ENCODE measurements around the gene PITPNC1. TPM values are rescaled to one million over a fixed set of nuclear protein-coding genes. Genes with fewer than 3 reads are reported as not detected.

The PITPNC1 gene
- total RNA-seq, 4 donors from 2014 or later = 2.3 to 8.6 (median 4.3) TPM

DNA sequence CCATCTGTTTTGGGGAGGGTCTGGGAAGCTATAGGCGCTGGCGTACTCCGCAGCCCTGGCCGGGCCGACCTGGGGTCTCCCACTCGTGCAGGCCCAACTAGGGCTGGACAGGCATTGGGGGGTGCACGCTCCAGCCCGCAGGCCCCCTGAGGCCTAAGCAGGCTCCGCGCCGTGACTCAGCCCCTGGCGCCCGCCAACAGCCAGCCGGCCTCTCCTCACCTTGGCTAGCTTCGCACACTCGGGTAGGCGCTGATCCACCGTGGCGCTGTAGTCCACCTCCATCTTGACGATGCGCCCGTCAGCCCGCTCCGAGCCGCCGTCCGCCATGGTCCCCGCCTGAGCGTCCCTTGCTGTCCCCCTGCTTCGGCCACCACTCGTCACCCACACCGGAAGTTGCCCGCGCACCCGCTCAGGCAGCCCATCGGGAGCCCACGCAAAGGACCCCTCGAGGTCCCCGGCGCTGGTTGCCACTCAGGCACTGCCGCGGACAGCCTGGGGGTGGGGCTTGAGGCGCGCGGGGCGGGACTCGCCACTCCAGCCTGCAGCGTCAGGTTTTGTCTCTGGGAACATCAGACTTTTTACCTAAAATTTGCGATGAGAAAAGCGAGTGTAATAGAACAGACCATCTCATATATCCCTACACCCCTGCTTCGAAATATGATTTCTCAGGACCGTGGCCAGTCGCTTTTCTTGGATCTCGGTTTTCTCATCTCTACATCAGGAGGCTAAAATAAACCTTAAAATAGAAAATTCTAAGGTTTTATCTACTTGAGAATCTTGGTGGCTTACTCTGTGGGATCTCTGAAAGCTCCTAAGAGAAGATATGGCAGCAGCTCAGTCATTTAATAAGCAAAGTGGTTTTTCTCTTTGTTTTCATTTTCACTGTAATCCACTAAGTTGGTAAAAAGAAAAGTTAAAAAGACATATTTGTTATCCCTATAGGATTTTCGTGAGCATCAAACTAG, 10.6 kb upstream of the PITPNC1 start, which contains the start of gene PSMD12:
PSMD12 (minus strand) TSS at position 385 of the 965 bp plus-strand sequence; CDS start at position 327, 58 bp downstream.
- H3K9me3 ChIP-seq = no peaks in the 10 kb centered on the region
- H3K36me3 ChIP-seq = peaks cover 0 to 8% of the 10 kb centered on the region in 2 donors
- H3K27ac ChIP-seq = peak within 1 kb of the TSS; percentile 97 to 99 (median 97)
- H3K27me3 ChIP-seq = no peaks in the 10 kb centered on the region
- in situ Hi-C loops (cut with MboI; ENCODE audit: low sequenced_read_pairs in 4 of 4) (loop anchor here in 1 of 4 donors (25.0 kb wide), 1 partner anchor 471 kb away; the partner anchor contains the start of gene BPTF), intact Hi-C loops (cut with DNase I; ENCODE audit: low total_unique reads) (no loop called here)
- TF ChIP-seq, protein P1, sequence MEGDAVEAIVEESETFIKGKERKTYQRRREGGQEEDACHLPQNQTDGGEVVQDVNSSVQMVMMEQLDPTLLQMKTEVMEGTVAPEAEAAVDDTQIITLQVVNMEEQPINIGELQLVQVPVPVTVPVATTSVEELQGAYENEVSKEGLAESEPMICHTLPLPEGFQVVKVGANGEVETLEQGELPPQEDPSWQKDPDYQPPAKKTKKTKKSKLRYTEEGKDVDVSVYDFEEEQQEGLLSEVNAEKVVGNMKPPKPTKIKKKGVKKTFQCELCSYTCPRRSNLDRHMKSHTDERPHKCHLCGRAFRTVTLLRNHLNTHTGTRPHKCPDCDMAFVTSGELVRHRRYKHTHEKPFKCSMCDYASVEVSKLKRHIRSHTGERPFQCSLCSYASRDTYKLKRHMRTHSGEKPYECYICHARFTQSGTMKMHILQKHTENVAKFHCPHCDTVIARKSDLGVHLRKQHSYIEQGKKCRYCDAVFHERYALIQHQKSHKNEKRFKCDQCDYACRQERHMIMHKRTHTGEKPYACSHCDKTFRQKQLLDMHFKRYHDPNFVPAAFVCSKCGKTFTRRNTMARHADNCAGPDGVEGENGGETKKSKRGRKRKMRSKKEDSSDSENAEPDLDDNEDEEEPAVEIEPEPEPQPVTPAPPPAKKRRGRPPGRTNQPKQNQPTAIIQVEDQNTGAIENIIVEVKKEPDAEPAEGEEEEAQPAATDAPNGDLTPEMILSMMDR (IDR thresholded peaks at IDR 0.05 in 4 of 5, conservative IDR thresholded peaks at IDR 0.05 in 1 of 5) = peak in 1 of 5 experiments; percentile 28
- peak; percentile 95 to 98 for TF ChIP-seq POLR2A (IDR thresholded peaks at IDR 0.05)
- peaks cover 38 to 39% of the 10 kb centered on the region in 2 donors for H3K4me1 ChIP-seq
- peak; percentile 92 to 93 for DNase-seq
- H3K4me3 ChIP-seq = peak within 1 kb of the TSS; percentile 72 to 98 (median 95)
- ATAC-seq = peak; percentile 85 to 90

DNA sequence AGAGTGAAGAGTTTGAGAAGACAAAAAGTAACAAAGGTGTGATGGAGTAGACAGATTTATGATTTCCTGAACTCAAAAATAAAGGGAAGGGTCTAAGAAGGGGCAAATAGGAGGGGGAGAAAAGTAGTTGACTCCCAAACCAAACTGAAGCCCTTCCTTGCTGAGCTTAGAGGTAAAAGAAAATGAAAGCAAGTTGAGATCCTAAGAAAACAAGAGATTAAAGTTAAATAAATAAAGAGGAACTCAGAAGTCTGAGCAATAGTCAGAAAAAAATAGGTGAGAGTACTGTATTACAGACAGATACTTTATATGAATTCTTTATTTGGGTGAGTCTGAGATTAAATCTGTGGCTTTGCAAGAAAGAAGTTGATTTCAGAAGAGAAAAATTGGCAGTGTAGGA, 7.4 kb upstream of the PITPNC1 start:
- Histone ChIP-seq H3K4me3 (no peak overlapping the region), H3K27me3 (no peaks in the 10 kb centered on the region), H3K36me3 (no peaks in the 10 kb centered on the region), H3K27ac (no peak overlapping the region), H3K9me3 (no peaks in the 10 kb centered on the region), H3K4me1 (peaks cover 8 to 11% of the 10 kb centered on the region in 2 donors)
- intact Hi-C loops (cut with DNase I; ENCODE audit: low total_unique reads) = no loop called here
- in situ Hi-C loops (cut with MboI; ENCODE audit: low sequenced_read_pairs in 4 of 4) = loop anchor here (5.0 to 25.0 kb wide), 5 partner anchors 98 to 468 kb away; partner anchors contain the start of gene BPTF (in 1 of the 4)
- no peak for ATAC-seq
- no peak for DNase-seq
- TF ChIP-seq, protein P1 (IDR thresholded peaks at IDR 0.05 in 4 of 5, conservative IDR thresholded peaks at IDR 0.05 in 1 of 5) = no peak
- TF ChIP-seq POLR2A (IDR thresholded peaks at IDR 0.05) = no peak

DNA sequence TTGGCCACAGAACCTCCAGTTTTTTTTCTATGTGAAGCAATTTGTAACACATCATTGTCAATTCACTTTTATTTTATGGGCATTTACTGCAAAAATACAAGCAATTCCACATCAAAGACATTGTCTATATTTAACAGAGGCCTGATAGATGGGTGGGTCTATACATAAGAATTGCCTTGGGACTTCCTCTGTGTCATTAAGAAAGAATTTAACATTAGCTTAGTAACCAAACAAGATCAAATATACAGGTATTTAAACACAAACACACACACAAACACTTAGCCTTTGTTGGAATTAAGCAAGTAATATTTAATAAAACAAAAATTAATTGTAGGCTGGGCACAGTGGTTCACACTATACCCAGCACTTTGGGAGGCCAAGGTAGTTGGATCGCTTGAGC, 4.3 kb upstream of the PITPNC1 start:
- ATAC-seq (no peak), DNase-seq (no peak)
- Histone ChIP-seq H3K4me1 (peaks cover 6 to 9% of the 10 kb centered on the region in 2 donors), H3K4me3 (no peak overlapping the region), H3K9me3 (no peaks in the 10 kb centered on the region), H3K27ac (no peak overlapping the region), H3K27me3 (no peaks in the 10 kb centered on the region), H3K36me3 (no peaks in the 10 kb centered on the region)
- intact Hi-C loops (cut with DNase I; ENCODE audit: low total_unique reads) = no loop called here
- in situ Hi-C loops (cut with MboI; ENCODE audit: low sequenced_read_pairs in 4 of 4) = loop anchor here (5.0 to 25.0 kb wide), 5 partner anchors 95 to 465 kb away; partner anchors contain the start of gene BPTF (in 1 of the 4)
- TF ChIP-seq, protein P1 (IDR thresholded peaks at IDR 0.05 in 4 of 5, conservative IDR thresholded peaks at IDR 0.05 in 1 of 5) = no peak
- TF ChIP-seq POLR2A (IDR thresholded peaks at IDR 0.05) = no peak

DNA sequence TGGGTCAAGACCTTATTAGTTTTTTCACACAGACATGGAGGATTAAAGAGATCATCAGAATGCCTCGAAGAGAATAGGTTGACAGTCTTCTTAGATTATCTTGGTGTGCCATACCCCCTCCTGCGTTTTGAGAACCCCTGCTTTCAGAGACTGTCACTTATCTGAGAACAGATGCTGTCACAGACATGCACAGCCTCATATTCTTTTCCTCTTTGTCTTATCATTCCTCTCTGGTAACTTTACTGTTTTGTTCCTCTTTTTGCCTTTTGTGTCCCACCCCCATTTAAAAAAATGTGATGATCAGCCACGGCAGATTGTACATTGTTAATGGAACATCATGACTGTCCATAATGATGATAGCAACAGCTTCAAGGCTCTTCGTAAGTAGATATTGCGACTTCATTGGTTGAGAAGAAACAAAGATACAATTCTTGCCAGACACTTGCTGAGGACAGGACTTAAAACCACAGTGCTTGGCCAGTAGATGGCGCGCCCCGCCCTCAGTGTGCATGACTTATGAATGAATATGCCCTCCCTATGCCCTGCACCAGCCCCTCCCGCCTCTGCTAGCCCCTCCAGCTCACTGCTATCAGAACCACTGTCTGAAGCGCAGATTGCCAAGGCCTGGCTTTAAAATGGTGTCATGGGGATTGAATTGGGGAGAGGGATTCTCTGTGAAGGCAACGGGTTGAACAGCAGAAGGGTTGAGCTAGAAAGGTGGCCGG, 2.6 kb upstream of the PITPNC1 start:
- Histone ChIP-seq H3K27ac (no peak overlapping the region), H3K27me3 (no peaks in the 10 kb centered on the region), H3K9me3 (no peaks in the 10 kb centered on the region), H3K4me1 (peaks cover 6 to 9% of the 10 kb centered on the region in 2 donors), H3K4me3 (peak overlapping the region in 1 of 4 donors; percentile 2), H3K36me3 (no peaks in the 10 kb centered on the region)
- in situ Hi-C loops (cut with MboI; ENCODE audit: low sequenced_read_pairs in 4 of 4) (loop anchor here (5.0 to 25.0 kb wide), 6 partner anchors 93 to 463 kb away; partner anchors contain the start of gene BPTF (in 1 of the 4)), intact Hi-C loops (cut with DNase I; ENCODE audit: low total_unique reads) (loop anchor here (1.0 to 5.0 kb wide), 2 partner anchors 118 to 255 kb away; no protein-coding TSS in a partner anchor)
- TF ChIP-seq POLR2A (IDR thresholded peaks at IDR 0.05) = no peak
- TF ChIP-seq, protein P1 (IDR thresholded peaks at IDR 0.05 in 4 of 5, conservative IDR thresholded peaks at IDR 0.05 in 1 of 5) = peak; percentile 73 to 89 (median 83)
- DNase-seq = peak; percentile 61 to 77
- peak in 1 of 2 donors; percentile 27 for ATAC-seq

Data from gastrocnemius medialis (tissue), 4 donors.